DMS53 treated with DMSO at 0.1 percent for 48 hours (cell line): Measurements from ENCODE around the gene PUSL1.

Experiments
- DNase-seq: peaks from one replicate; lab custom pipeline; 2025; ENCODE audit not compliant: unreplicated experiment; lab: John Stamatoyannopoulos, UW

The PUSL1 gene

GRCh38 chr1:1307923-1308755, at the start of gene PUSL1, which contains the start of gene ACAP3:
Gene PUSL1, plus strand, starts transcription at chr1:1308597. Its CDS starts 47 bp downstream, at chr1:1308644.
Gene ACAP3, minus strand, starts transcription at chr1:1307930. Its CDS starts 115 bp downstream, at chr1:1307815.
- DNase-seq = peak; percentile 93

- no peak for DNase-seq
Measured at GRCh38 chr1:1259119-1259488, 49.3 kb upstream of the PUSL1 start.

- DNase-seq = no peak
Measured at GRCh38 chr1:1259540-1259939, 48.9 kb upstream of the PUSL1 start.

- no peak for DNase-seq
Measured at GRCh38 chr1:1259951-1260600, 48.3 kb upstream of the PUSL1 start.

GRCh38 chr1:1260843-1261560, 47.4 kb upstream of the PUSL1 start:
- DNase-seq = no peak

GRCh38 chr1:1262071-1262470, 46.3 kb upstream of the PUSL1 start:
- no peak for DNase-seq

GRCh38 chr1:1262758-1263157, 45.6 kb upstream of the PUSL1 start:
- no peak for DNase-seq

GRCh38 chr1:1264026-1264425, 44.4 kb upstream of the PUSL1 start:
- DNase-seq = no peak

- no peak for DNase-seq
Measured at GRCh38 chr1:1264868-1265272, 43.5 kb upstream of the PUSL1 start.

GRCh38 chr1:1267488-1268283, 40.7 kb upstream of the PUSL1 start:
- no peak for DNase-seq

- DNase-seq = no peak
Measured at GRCh38 chr1:1268284-1268682, 40.1 kb upstream of the PUSL1 start.

- DNase-seq = no peak
Measured at GRCh38 chr1:1270813-1271212, 37.6 kb upstream of the PUSL1 start.

- DNase-seq = peak; percentile 92
Measured at GRCh38 chr1:1272341-1273208, 35.8 kb upstream of the PUSL1 start.

- no peak for DNase-seq
Measured at GRCh38 chr1:1273209-1273511, 35.2 kb upstream of the PUSL1 start.

GRCh38 chr1:1273512-1274298, 34.7 kb upstream of the PUSL1 start, which contains the start of gene UBE2J2:
Gene UBE2J2, minus strand, starts transcription at chr1:1273854. Its CDS starts 5,862 bp downstream, at chr1:1267992.
- peak; percentile 49 for DNase-seq

GRCh38 chr1:1274299-1274930, 34.0 kb upstream of the PUSL1 start:
- DNase-seq = no peak

- DNase-seq = no peak
Measured at GRCh38 chr1:1274931-1275431, 33.4 kb upstream of the PUSL1 start.

GRCh38 chr1:1275836-1276235, 32.6 kb upstream of the PUSL1 start:
- DNase-seq = no peak

GRCh38 chr1:1278620-1279019, 29.8 kb upstream of the PUSL1 start:
- DNase-seq = no peak
